HL-60 (cell line): ENCODE results near the gene DAZL.

Source experiments
- DNase-seq, 2 experiments: peaks; one replicate each; pipeline ENCODE4 v3.0.0-alpha.2; 2010 to 2020; ENCODE audit warnings: low read depth in 1 of 2, low spot score in 1 of 2
- H3K27ac ChIP-seq: fragments of 250-450 bp; sonication (Bioruptor Pico); replicated peaks from 2 replicates; pipeline ENCODE4 v1.5.1; 2020; ENCODE audit warnings: mild to moderate bottlenecking, moderate library complexity
- H3K27me3 ChIP-seq: fragments of 250-450 bp; sonication (Bioruptor Pico); 2 replicates; pipeline ENCODE4 v1.5.1; 2021; ENCODE audit warnings: mild to moderate bottlenecking, moderate library complexity; ENCODE audit not compliant: insufficient read depth, poor library complexity, severe bottlenecking
- H3K4me3 ChIP-seq: replicated peaks from 2 replicates; pipeline ENCODE4 v1.5.1; 2011; ENCODE audit warnings: mild to moderate bottlenecking, control low read depth, low read length; ENCODE audit not compliant: insufficient read depth
- CTCF ChIP-seq: IDR thresholded peaks from one replicate; pipeline ENCODE4 v1.5.1; 2011; ENCODE audit warnings: low read length, control low read depth, inconsistent platforms; ENCODE audit not compliant: insufficient read depth
- GABPA ChIP-seq: IDR thresholded peaks from 2 replicates; pipeline ENCODE4 v1.6.1; 2012; ENCODE audit warnings: low read depth
- POLR2AphosphoS5 ChIP-seq: IDR thresholded peaks from 2 replicates; pipeline ENCODE4 v1.6.1; 2012; ENCODE audit warnings: low read depth
- REST ChIP-seq: IDR thresholded peaks from 2 replicates; pipeline ENCODE4 v1.6.1; 2012; ENCODE audit warnings: low read depth; ENCODE audit not compliant: insufficient replicate concordance
- SPI1 ChIP-seq: IDR thresholded peaks from 2 replicates; pipeline ENCODE4 v1.6.1; 2012; ENCODE audit warnings: low read depth, mild to moderate bottlenecking, borderline replicate concordance

Gene DAZL

GRCh38 chr3:16614033-16615031 is 9.1 kb upstream of the DAZL start:
- no peak overlapping the region for H3K27ac ChIP-seq
- no peak overlapping the region for H3K4me3 ChIP-seq
- DNase-seq = no peak
- no peaks in the 10 kb centered on the region for H3K27me3 ChIP-seq
- TF ChIP-seq GABPA (no peak), CTCF (no peak), POLR2AphosphoS5 (no peak), SPI1 (no peak), REST (no peak)

GRCh38 chr3:16609927-16610580 is 4.8 kb upstream of the DAZL start:
- H3K27ac ChIP-seq = no peak overlapping the region
- no peaks in the 10 kb centered on the region for H3K27me3 ChIP-seq
- DNase-seq = no peak
- H3K4me3 ChIP-seq = no peak overlapping the region
- TF ChIP-seq REST (no peak), SPI1 (no peak), GABPA (no peak), CTCF (no peak), POLR2AphosphoS5 (no peak)

- Histone ChIP-seq H3K27ac (no peak overlapping the region), H3K27me3 (no peaks in the 10 kb centered on the region), H3K4me3 (no peak overlapping the region)
- no peak for TF ChIP-seq GABPA
- TF ChIP-seq CTCF = no peak
- TF ChIP-seq REST = no peak
- DNase-seq = no peak
These were observed 3.6 kb upstream of the DAZL start for GRCh38 chr3:16608816-16609215.
